ENCODE measurements around the gene USP49. TPM values are rescaled to one million over a fixed set of nuclear protein-coding genes. Genes with fewer than 3 reads are reported as not detected.

Gene USP49
- total RNA-seq, 1 experiment from 2014 or later = 18.5 TPM

DNA sequence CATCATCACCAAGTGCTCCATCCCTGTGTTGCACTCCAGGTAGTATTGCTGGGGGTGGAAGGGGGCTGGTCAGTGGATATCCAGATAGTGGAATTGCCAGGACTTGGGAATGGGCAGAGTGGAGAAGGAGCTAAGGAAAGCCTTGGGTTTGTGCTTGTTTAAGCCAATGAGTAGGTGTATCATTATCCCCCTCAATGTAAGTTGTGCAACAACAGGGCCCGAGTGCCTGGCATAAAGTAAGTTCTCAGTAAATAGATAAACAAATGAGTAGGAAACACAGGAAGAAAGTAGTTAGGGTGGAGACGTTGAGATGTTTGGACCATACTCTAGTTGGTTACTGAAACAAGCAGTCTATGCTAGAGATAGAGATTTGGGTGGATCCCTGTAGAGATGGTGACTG lies 36.6 kb upstream of the USP49 start:
- CTCF ChIA-PET = no interaction called here
- POLR2A ChIA-PET = no interaction called here
- no peaks in the 10 kb centered on the region for H3K27me3 Mint-ChIP-seq (ENCODE audit: insufficient read depth, unreplicated experiment)
- BruUV-seq (replicated peaks) = no TSS peak
- Histone ChIP-seq H3K9me3 (no peaks in the 10 kb centered on the region), H3K36me3 (ENCODE audit: control insufficient read depth, insufficient read depth, low read length) (peaks cover 7% of the 10 kb centered on the region), H3K27me3 (replicated peaks; ENCODE audit: control insufficient read depth, insufficient read depth, low read length) (no peaks in the 10 kb centered on the region), H3K4me3 (ENCODE audit: low read depth, low read length) (no peak overlapping the region), H3K4me1 (peaks cover 16% of the 10 kb centered on the region)
- no peak overlapping the region for H3K4me3 Mint-ChIP-seq (ENCODE audit: unreplicated experiment)
- DNase-seq = no peak
- peaks cover 82% of the 10 kb centered on the region for H3K36me3 Mint-ChIP-seq (ENCODE audit: insufficient read depth, unreplicated experiment)
- H3K9me3 Mint-ChIP-seq (ENCODE audit: unreplicated experiment) = no peaks in the 10 kb centered on the region
- no peaks in the 10 kb centered on the region for H3K4me1 Mint-ChIP-seq (ENCODE audit: low read depth, unreplicated experiment)
- no peak for TF ChIP-seq CTCF (IDR thresholded peaks at IDR 0.05; ENCODE audit: insufficient read depth in 1 of 2, low read depth in 1 of 2, low read length in 1 of 2, severe bottlenecking in 1 of 2, unreplicated experiment in 1 of 2)
- H3K27ac Mint-ChIP-seq (ENCODE audit: unreplicated experiment) = no peak overlapping the region
- intact Hi-C loops (cut with micrococcal nuclease; ENCODE audit: unreplicated experiment) = no loop called here

DNA sequence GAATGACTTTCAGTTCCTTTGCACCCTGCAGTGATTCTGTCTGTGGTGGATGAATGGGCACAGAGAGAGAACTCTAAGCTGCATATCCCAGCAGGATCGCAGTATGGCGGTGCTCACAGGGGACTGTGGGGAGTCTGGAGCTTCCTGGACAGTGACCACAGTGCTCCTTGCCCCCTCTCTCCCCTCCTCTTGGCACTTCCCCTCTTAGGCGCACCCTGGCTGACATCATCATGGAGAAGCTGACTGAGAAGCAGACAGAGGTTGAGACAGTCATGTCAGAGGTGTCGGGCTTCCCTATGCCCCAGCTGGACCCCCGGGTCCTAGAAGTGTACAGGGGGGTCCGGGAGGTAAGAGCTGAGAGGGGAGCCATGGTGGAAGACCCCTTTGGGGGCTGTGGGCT lies 34.7 kb upstream of the USP49 start:
- intact Hi-C loops (cut with micrococcal nuclease; ENCODE audit: unreplicated experiment) = no loop called here
- DNase-seq = no peak
- H3K9me3 ChIP-seq = no peaks in the 10 kb centered on the region
- Mint-ChIP-seq H3K36me3 (ENCODE audit: insufficient read depth, unreplicated experiment) (peaks cover 83% of the 10 kb centered on the region), H3K27me3 (ENCODE audit: insufficient read depth, unreplicated experiment) (no peaks in the 10 kb centered on the region), H3K4me1 (ENCODE audit: low read depth, unreplicated experiment) (no peaks in the 10 kb centered on the region), H3K4me3 (ENCODE audit: unreplicated experiment) (no peak overlapping the region), H3K9me3 (ENCODE audit: unreplicated experiment) (no peaks in the 10 kb centered on the region), H3K27ac (ENCODE audit: unreplicated experiment) (no peak overlapping the region)
- TF ChIP-seq CTCF (IDR thresholded peaks at IDR 0.05; ENCODE audit: insufficient read depth in 1 of 2, low read depth in 1 of 2, low read length in 1 of 2, severe bottlenecking in 1 of 2, unreplicated experiment in 1 of 2) = no peak
- H3K36me3 ChIP-seq (ENCODE audit: control insufficient read depth, insufficient read depth, low read length) = peaks cover 5% of the 10 kb centered on the region
- H3K27me3 ChIP-seq (replicated peaks; ENCODE audit: control insufficient read depth, insufficient read depth, low read length) = no peaks in the 10 kb centered on the region
- H3K4me1 ChIP-seq = peaks cover 2% of the 10 kb centered on the region; the same call in 1 of the 2 replicates
- CTCF ChIA-PET = no interaction called here
- H3K4me3 ChIP-seq (ENCODE audit: low read depth, low read length) = no peak overlapping the region
- POLR2A ChIA-PET = no interaction called here
- no TSS peak for BruUV-seq (replicated peaks)

- H3K9me3 Mint-ChIP-seq (ENCODE audit: unreplicated experiment) = no peaks in the 10 kb centered on the region
- Histone ChIP-seq H3K9me3 (no peaks in the 10 kb centered on the region), H3K4me3 (ENCODE audit: low read depth, low read length) (no peak overlapping the region), H3K36me3 (ENCODE audit: control insufficient read depth, insufficient read depth, low read length) (peaks cover 7% of the 10 kb centered on the region), H3K4me1 (peaks cover 7% of the 10 kb centered on the region; the same call in 1 of the 2 replicates), H3K27me3 (replicated peaks; ENCODE audit: control insufficient read depth, insufficient read depth, low read length) (no peaks in the 10 kb centered on the region)
- no peak overlapping the region for H3K4me3 Mint-ChIP-seq (ENCODE audit: unreplicated experiment)
- CTCF ChIA-PET = interaction anchor here (0.6 kb wide), 1 partner anchor 145 kb away, joined by 6 read pairs; no protein-coding TSS in a partner anchor
- intact Hi-C loops (cut with micrococcal nuclease; ENCODE audit: unreplicated experiment) = no loop called here
- H3K36me3 Mint-ChIP-seq (ENCODE audit: insufficient read depth, unreplicated experiment) = peaks cover 83% of the 10 kb centered on the region
- DNase-seq = no peak
- H3K27me3 Mint-ChIP-seq (ENCODE audit: insufficient read depth, unreplicated experiment) = no peaks in the 10 kb centered on the region
- H3K27ac Mint-ChIP-seq (ENCODE audit: unreplicated experiment) = peak overlapping the region; percentile 32
- POLR2A ChIA-PET = no interaction called here
- no peak for TF ChIP-seq CTCF (IDR thresholded peaks at IDR 0.05; ENCODE audit: insufficient read depth in 1 of 2, low read depth in 1 of 2, low read length in 1 of 2, severe bottlenecking in 1 of 2, unreplicated experiment in 1 of 2)
- BruUV-seq (replicated peaks) = no TSS peak
- H3K4me1 Mint-ChIP-seq (ENCODE audit: low read depth, unreplicated experiment) = peaks cover 13% of the 10 kb centered on the region
Observed at GRCh38 chr6:41927253-41927652, 32.1 kb upstream of the USP49 start.

Measured in Caco-2 (cell line).